HepG2 (cell line): ENCODE results near the gene KRTAP17-1. TPM values are rescaled to one million over a fixed set of nuclear protein-coding genes. Genes with fewer than 3 reads are reported as not detected.
A peak's percentile ranks its signal among the peaks of the same experiment; 100 is the strongest.

Experiments
- ATAC-seq: fragments of 200-7000 bp; cut with Tn5 transposase; 3 replicates; pipeline ENCODE4 v1.9.1; 2020; ENCODE audit warnings: mild to moderate bottlenecking, moderate library complexity
- BruUV-seq: library from RNA; stranded (reverse); fragments of 400-500 nt; replicated peaks from 2 replicates; lab custom pipeline; 2021; lab: Mats Ljungman, UMichigan
- CTCF ChIA-PET: fragments of 300-600 bp; formaldehyde crosslinking; extraction: SDS; loops from one replicate; lab custom pipeline; 2021; ENCODE audit warnings: low total read pairs, inconsistent platforms, low intra/inter-chr PET ratio; lab: Yijun Ruan, JAX
- POLR2A ChIA-PET: fragments of 350-600 bp; sonication (Branson Sonifier 250); formaldehyde crosslinking; loops from one replicate; lab custom pipeline; 2020; ENCODE audit warnings: antibody characterized with exemption, inconsistent platforms; lab: Yijun Ruan, JAX
- DNase-seq: peaks from one replicate; pipeline ENCODE4 v3.0.0-alpha.2; 2015; ENCODE audit warnings: low spot score
- FAIRE-seq: peaks from 3 replicates; lab custom pipeline; 2011; peaks lifted over from hg19 to GRCh38; lab: Jason Lieb, UNC
- H2AFZ ChIP-seq: one replicate; pipeline ENCODE4 v1.6.1; 2011; ENCODE audit warnings: low read length, inconsistent platforms
- H3K27ac ChIP-seq: fragments of 300-600 bp; 3 replicates; pipeline ENCODE4 v1.8.0; 2011; ENCODE audit warnings: mixed run types, mild to moderate bottlenecking, mixed read lengths, low read length, inconsistent platforms; ENCODE audit not compliant: insufficient read depth; ENCODE audit errors: extremely low read length
- H3K27me3 ChIP-seq, 2 experiments: fragments of 200-600 bp in 1 of 2; 2 replicates in 1 of 2; 3 replicates in 1 of 2; pipeline versions ENCODE4 v1.6.0 to v1.8.0; 2011; ENCODE audit warnings: low read length in 2 of 2, mild to moderate bottlenecking in 2 of 2, moderate library complexity in 2 of 2, inconsistent platforms in 1 of 2; ENCODE audit not compliant: insufficient read depth in 2 of 2, control insufficient read depth in 1 of 2
- H3K36me3 ChIP-seq, 2 experiments: fragments of 200-600 bp in 1 of 2; replicated peaks in 1 of 2; 2 replicates in 1 of 2; 3 replicates in 1 of 2; pipeline versions ENCODE4 v1.5.1 to v1.8.0; 2011; ENCODE audit warnings: low read length in 2 of 2, inconsistent platforms in 1 of 2; ENCODE audit not compliant: insufficient read depth in 2 of 2, control insufficient read depth in 1 of 2
- H3K4me1 ChIP-seq: 2 replicates; pipeline ENCODE4 v1.5.1; 2012; ENCODE audit warnings: low read length, inconsistent platforms; ENCODE audit not compliant: insufficient read depth
- H3K4me2 ChIP-seq: 2 replicates; pipeline ENCODE4 v1.6.0; 2011; ENCODE audit warnings: low read depth, low read length, inconsistent platforms
- H3K4me3 ChIP-seq, 3 experiments: fragments of 200-600 bp in 1 of 3; sonication (generic), shearing (Covaris generic) in 1 of 3; replicated peaks in 1 of 3; 2 replicates each; pipeline ENCODE4 v1.5.1; 2011 to 2016; ENCODE audit warnings: low read length in 3 of 3, inconsistent platforms in 2 of 3, low read depth in 2 of 3, mild to moderate bottlenecking in 2 of 3, control low read depth in 1 of 3, mixed read lengths in 1 of 3; ENCODE audit not compliant: insufficient read depth in 1 of 3
- H3K79me2 ChIP-seq: one replicate; pipeline ENCODE4 v1.6.1; 2011; ENCODE audit warnings: low read length, inconsistent platforms; ENCODE audit not compliant: insufficient read depth
- H3K9ac ChIP-seq: 2 replicates; pipeline ENCODE4 v1.6.0; 2011; ENCODE audit warnings: mild to moderate bottlenecking, low read depth, low read length, inconsistent platforms; ENCODE audit not compliant: insufficient read depth
- H3K9me3 ChIP-seq: 2 replicates; pipeline ENCODE4 v1.5.1; 2012; ENCODE audit warnings: mild to moderate bottlenecking, low read length
- H4K20me1 ChIP-seq: 2 replicates; pipeline ENCODE4 v1.6.0; 2011; ENCODE audit warnings: inconsistent platforms, mild to moderate bottlenecking, low read length, moderate library complexity; ENCODE audit not compliant: insufficient read depth
- ARID5B ChIP-seq: IDR thresholded peaks from 2 replicates; pipeline ENCODE4 v1.4.0; 2020; ENCODE audit warnings: mild to moderate bottlenecking, missing genetic modification reagents
- ATAD3A ChIP-seq: sonication (generic); formaldehyde crosslinking; IDR thresholded peaks from 2 replicates; pipeline ENCODE4 v1.4.0; 2020; ENCODE audit warnings: missing genetic modification reagents
- CCDC6 ChIP-seq: sonication (generic); formaldehyde crosslinking; IDR thresholded peaks from 2 replicates; pipeline ENCODE4 v1.8.1; 2022; ENCODE audit warnings: mild to moderate bottlenecking, missing genetic modification reagents, moderate library complexity
- CTCF ChIP-seq: sonication (generic); formaldehyde crosslinking; IDR thresholded peaks from 2 replicates; pipeline ENCODE4 v1.5.0; 2020; ENCODE audit warnings: mild to moderate bottlenecking, missing genetic modification reagents, moderate library complexity
- ISL2 ChIP-seq: sonication (generic); formaldehyde crosslinking; IDR thresholded peaks from 2 replicates; pipeline ENCODE4 v1.5.0; 2020; ENCODE audit warnings: missing genetic modification reagents
- LRRFIP1 ChIP-seq: sonication (generic); formaldehyde crosslinking; conservative IDR thresholded peaks from 2 replicates; pipeline ENCODE4 v1.4.0; 2020; ENCODE audit warnings: missing genetic modification reagents
- NBN ChIP-seq: fragments of 450-650 bp; conservative IDR thresholded peaks from 2 replicates; pipeline ENCODE4 v1.6.1; 2017
- TOE1 ChIP-seq: sonication (generic); formaldehyde crosslinking; IDR thresholded peaks from 2 replicates; pipeline ENCODE4 v1.4.0; 2020; ENCODE audit warnings: mild to moderate bottlenecking, missing genetic modification reagents
- ZFP82 ChIP-seq: sonication (generic); formaldehyde crosslinking; IDR thresholded peaks from 2 replicates; pipeline ENCODE4 v1.5.1; 2020; ENCODE audit warnings: mild to moderate bottlenecking, missing genetic modification reagents, borderline replicate concordance
- ZNF552 ChIP-seq: sonication (generic); formaldehyde crosslinking; IDR thresholded peaks from 2 replicates; pipeline ENCODE4 v1.9.0; 2022; ENCODE audit warnings: missing genetic modification reagents, mild to moderate bottlenecking, borderline replicate concordance
- ZNF569 ChIP-seq: sonication (generic); formaldehyde crosslinking; IDR thresholded peaks from 2 replicates; pipeline ENCODE4 v1.5.0; 2020; ENCODE audit warnings: mild to moderate bottlenecking, missing genetic modification reagents, moderate library complexity, borderline replicate concordance
- ZNF709 ChIP-seq: sonication (generic); formaldehyde crosslinking; IDR thresholded peaks from 2 replicates; pipeline ENCODE4 v1.5.0; 2020; ENCODE audit warnings: mild to moderate bottlenecking, missing genetic modification reagents
- ZNF737 ChIP-seq: sonication (generic); formaldehyde crosslinking; IDR thresholded peaks from 2 replicates; pipeline ENCODE4 v1.5.0; 2020; ENCODE audit warnings: missing genetic modification reagents, mild to moderate bottlenecking, borderline replicate concordance
- WGBS: methylation state at CpG from one replicate; pipeline ENCODE4 v1.1.6; 2017; ENCODE audit warnings: low lambda C conversion rate; 5-methylcytosine and 5-hydroxymethylcytosine counted together
- in situ Hi-C: cut with HindIII; loops from 2 replicates; pipeline ENCODE4 v1.10.0; 2017; ENCODE audit warnings: low pct_unique_long_range_greater_than_20kb; ENCODE audit not compliant: extremely low pct_ligation_motif_present
- intact Hi-C: fragments of 100-400 bp; cut with micrococcal nuclease; formaldehyde crosslinking; loops from one replicate; pipeline ENCODE4 v1.10.0; 2022; ENCODE audit not compliant: unreplicated experiment
- polyA plus RNA-seq, 8 experiments: library from polyadenylated mRNA; depleted of rRNA in 3 of 8; stranded (reverse) in 7 of 8; unstranded in 1 of 8; fragments of >200 nt; fragmentation: Illumina TruSeq in 4 of 8; extraction: Trizol in 4 of 8; gene quantifications; 2 replicates each; pipeline versions ENCODE4 v1.2.1 to v1.2.3, GENCODE V29; 2011 to 2016; ENCODE audit warnings: low read depth in 4 of 8, missing spikeins in 1 of 8, mixed read lengths in 1 of 8; ENCODE audit not compliant: insufficient read depth in 1 of 8
- total RNA-seq, 5 experiments: library from RNA; depleted of rRNA; stranded (reverse); fragments of >200 nt; fragmentation: Illumina TruSeq; extraction: Trizol; gene quantifications; 2 replicates each; pipeline ENCODE4 v1.2.3, GENCODE V29; 2016; ENCODE audit warnings: low read depth in 1 of 5

KRTAP17-1 gene
- total and polyA plus RNA-seq, 2 of the 13 experiments (the other 11 are each of a cell fraction or from before 2014, with no cell fraction given): not detected

GRCh38 chr17:41322094-41322902 is 6.8 kb upstream of the KRTAP17-1 start (continued):
- TF ChIP-seq CTCF (CRISPR knock-in tag) (peak; percentile 71), TOE1 (CRISPR knock-in tag) (no peak)

GRCh38 chr17:41318231-41318630 is 2.7 kb upstream of the KRTAP17-1 start:
- no peak overlapping the region for H3K27ac ChIP-seq
- BruUV-seq: no TSS peak
- intact Hi-C loops: no loop called here
- ATAC-seq (no peak), DNase-seq (no peak), FAIRE-seq (no peak)
- peaks cover 10% of the 10 kb centered on the region; the same call in 1 of the 2 replicates for H3K9me3 ChIP-seq
- H3K9ac ChIP-seq: no peak overlapping the region
- no peaks in the 10 kb centered on the region for H4K20me1 ChIP-seq
- 0% methylated on average over 2 of the region's 2 CpGs for WGBS
- CTCF ChIA-PET: no interaction called here
- H2AFZ ChIP-seq: no peak overlapping the region
- no peak overlapping the region for H3K4me3 ChIP-seq
- no peaks in the 10 kb centered on the region for H3K4me1 ChIP-seq
- H3K27me3 ChIP-seq: peaks cover 2 to 24% of the 10 kb centered on the region in 2 experiments; a peak in 3 of 5 replicates
- in situ Hi-C loops: no loop called here
- H3K4me2 ChIP-seq: no peak overlapping the region
- POLR2A ChIA-PET: no interaction called here
- H3K36me3 ChIP-seq: no peaks in the 10 kb centered on the region
- H3K79me2 ChIP-seq: no peaks in the 10 kb centered on the region
- no peak for TF ChIP-seq CCDC6 (CRISPR knock-in tag)
- no peak for TF ChIP-seq ISL2
- no peak for TF ChIP-seq ARID5B (CRISPR knock-in tag)
- TF ChIP-seq ZNF569: no peak
- no peak for TF ChIP-seq ZNF552 (CRISPR knock-in tag)
- no peak for TF ChIP-seq ZNF737 (CRISPR knock-in tag)
- no peak for TF ChIP-seq ZNF709 (CRISPR knock-in tag)
- TF ChIP-seq ATAD3A: no peak
- no peak for TF ChIP-seq NBN
- TF ChIP-seq ZFP82 (CRISPR knock-in tag): no peak
- no peak for TF ChIP-seq LRRFIP1 (CRISPR knock-in tag)
